Right cardiac atrium (tissue), 5 donors: ENCODE data around the gene KRTAP5-4. TPM values are rescaled to one million over a fixed set of nuclear protein-coding genes. Genes with fewer than 3 reads are reported as not detected.

Experiments used
- polyA plus RNA-seq: library from polyadenylated mRNA; stranded (reverse); fragments of 200-250 nt; gene quantifications from one replicate; pipeline ENCODE4 v1.2.3, GENCODE V29; 2013
- total RNA-seq, 4 donors: library from RNA; stranded (reverse); fragmentation: NEBNext Ultra II Directional; extraction: Animal tissue kit (Norgen Biotek cat#: 25700); gene quantifications; one replicate each; pipeline ENCODE4 v1.2.1, GENCODE V29; 2021
- donor health status: healthy with polysubstance abuse.
- donor health status: DM: no; HTN: yes; CAD: no.
- donor health status: DM: no; HTN: no; CAD: no.
- donor health status: DM: no; HTN: yes; CAD: no; lungs with severe emphysema.
- donor health status: DM: yes; HTN: yes; CAD: no.

KRTAP5-4 gene
- total and polyA plus RNA-seq, 5 donors = not detected

Other genes with a start within 250 kb of the KRTAP5-4 start
- 1 to 10 TPM in 2 of 4 donors, under 1 TPM in 2; 0.61 to 2.3 (median 1.4) TPM for gene BRSK2, start 232.2 kb downstream of the KRTAP5-4 start, total RNA-seq
- 2.3 TPM for gene BRSK2, start 232.2 kb downstream of the KRTAP5-4 start, polyA plus RNA-seq
- 10 to 100 TPM; 35.0 to 45.0 (median 42.0) TPM for gene MOB2, start 135.4 kb downstream of the KRTAP5-4 start, total RNA-seq
- gene MOB2, start 135.4 kb downstream of the KRTAP5-4 start, polyA plus RNA-seq = 40.0 TPM
- 10 to 100 TPM; 10.1 to 15.6 (median 12.3) TPM for gene DUSP8, start 49.9 kb downstream of the KRTAP5-4 start, total RNA-seq
- gene DUSP8, start 49.9 kb downstream of the KRTAP5-4 start, polyA plus RNA-seq = 13.3 TPM
- gene KRTAP5-1, start 36.9 kb downstream of the KRTAP5-4 start, total RNA-seq = not detected
- gene KRTAP5-1, start 36.9 kb downstream of the KRTAP5-4 start, polyA plus RNA-seq = not detected
- gene KRTAP5-2, start 23.8 kb downstream of the KRTAP5-4 start, total RNA-seq = not detected
- gene KRTAP5-2, start 23.8 kb downstream of the KRTAP5-4 start, polyA plus RNA-seq = not detected
- not detected for gene KRTAP5-3, start 13.7 kb downstream of the KRTAP5-4 start, total RNA-seq
- gene KRTAP5-3, start 13.7 kb downstream of the KRTAP5-4 start, polyA plus RNA-seq = not detected
- gene KRTAP5-5, start 7.6 kb upstream of the KRTAP5-4 start, total RNA-seq = not detected
- not detected for gene KRTAP5-5, start 7.6 kb upstream of the KRTAP5-4 start, polyA plus RNA-seq
- gene KRTAP5-6, start 75.1 kb upstream of the KRTAP5-4 start, total RNA-seq = not detected
- gene KRTAP5-6, start 75.1 kb upstream of the KRTAP5-4 start, polyA plus RNA-seq = not detected
- 1 to 10 TPM in 1 of 4 donors, under 1 TPM in 3; 0.48 to 1.0 (median 0.59) TPM for gene IFITM10, start 128.5 kb upstream of the KRTAP5-4 start, total RNA-seq
- gene IFITM10, start 128.5 kb upstream of the KRTAP5-4 start, polyA plus RNA-seq = 0.25 TPM
- 100 to 1,000 TPM; 674 to 717 (median 700) TPM for gene CTSD, start 141.8 kb upstream of the KRTAP5-4 start, total RNA-seq
- gene CTSD, start 141.8 kb upstream of the KRTAP5-4 start, polyA plus RNA-seq = 748 TPM
- gene SYT8, start 212.9 kb upstream of the KRTAP5-4 start, total RNA-seq = not detected
- not detected for gene SYT8, start 212.9 kb upstream of the KRTAP5-4 start, polyA plus RNA-seq
- not detected for gene TNNI2, start 216.8 kb upstream of the KRTAP5-4 start, total RNA-seq
- gene TNNI2, start 216.8 kb upstream of the KRTAP5-4 start, polyA plus RNA-seq = not detected
- gene LSP1, start 230.9 kb upstream of the KRTAP5-4 start, total RNA-seq = 10 to 100 TPM in 3 of 4 donors, 1 to 10 TPM in 1; 7.6 to 18.3 (median 14.8) TPM
- gene LSP1, start 230.9 kb upstream of the KRTAP5-4 start, polyA plus RNA-seq = 11.7 TPM